H1 (cell line): ENCODE results near the gene FHOD1. TPM values are rescaled to one million over a fixed set of nuclear protein-coding genes. Genes with fewer than 3 reads are reported as not detected.

ENCODE experiments used
- CTCF ChIA-PET: fragments of 300-600 bp; sonication (Branson Sonifier 250); formaldehyde crosslinking; loops from one replicate; lab custom pipeline; 2021; ENCODE audit not compliant: partially characterized antibody; lab: Charles Lee
- POLR2A ChIA-PET: fragments of 300-600 bp; sonication (Branson Sonifier 250); formaldehyde crosslinking; loops from one replicate; lab custom pipeline; 2021; ENCODE audit warnings: inconsistent platforms; ENCODE audit not compliant: partially characterized antibody; lab: Charles Lee
- DNase-seq, 2 experiments: peaks; one replicate each; pipeline versions ENCODE4 v3.0.0 to v3.0.0-alpha.2; 2010 to 2022; ENCODE audit warnings: low spot score in 2 of 2, low read depth in 1 of 2, mixed read lengths in 1 of 2
- FAIRE-seq: peaks from 2 replicates; lab custom pipeline; 2011; peaks lifted over from hg19 to GRCh38; lab: Jason Lieb, UNC
- H2AFZ ChIP-seq: 2 replicates; pipeline ENCODE4 v1.8.1; 2012; ENCODE audit warnings: low read length, inconsistent platforms
- H2AK5ac ChIP-seq: 2 replicates; pipeline ENCODE4 v1.6.1; 2013; ENCODE audit warnings: low read depth, low read length
- H2BK120ac ChIP-seq: replicated peaks from 2 replicates; pipeline ENCODE3; 2013; ENCODE audit warnings: low read depth, low read length, inconsistent platforms
- H2BK12ac ChIP-seq: 2 replicates; pipeline ENCODE4 v1.6.1; 2013; ENCODE audit warnings: low read depth, low read length
- H2BK15ac ChIP-seq: 2 replicates; pipeline ENCODE4 v1.6.1; 2013; ENCODE audit warnings: low read length
- H2BK20ac ChIP-seq: 2 replicates; pipeline ENCODE4 v1.6.1; 2013; ENCODE audit warnings: low read length
- H2BK5ac ChIP-seq: 2 replicates; pipeline ENCODE4 v1.6.1; 2013; ENCODE audit warnings: low read depth, low read length
- H3K14ac ChIP-seq: 2 replicates; pipeline ENCODE4 v1.6.1; 2013; ENCODE audit warnings: inconsistent platforms; ENCODE audit not compliant: insufficient read length
- H3K18ac ChIP-seq: 2 replicates; pipeline ENCODE4 v1.6.1; 2013; ENCODE audit warnings: low read length; ENCODE audit errors: extremely low read depth
- H3K23ac ChIP-seq: 2 replicates; pipeline ENCODE4 v1.6.1; 2013; ENCODE audit warnings: inconsistent platforms; ENCODE audit not compliant: insufficient read length
- H3K23me2 ChIP-seq: 2 replicates; pipeline ENCODE4 v1.6.1; 2013; ENCODE audit warnings: low read depth, low read length
- H3K27ac ChIP-seq: 2 replicates; pipeline ENCODE4 v1.6.1; 2011; ENCODE audit warnings: low read depth, low read length, inconsistent platforms
- H3K27me3 ChIP-seq, 4 experiments: replicated peaks in 1 of 4; 1 replicate in 1 of 4; 2 replicates in 3 of 4; pipeline versions ENCODE4 v1.6.1 to v1.8.1; 2011 to 2013; ENCODE audit warnings: low read length in 3 of 4, mild to moderate bottlenecking in 3 of 4, inconsistent platforms in 2 of 4, mixed read lengths in 2 of 4, moderate library complexity in 1 of 4; ENCODE audit not compliant: control insufficient read depth in 3 of 4, insufficient read depth in 3 of 4; ENCODE audit errors: extremely low read depth in 1 of 4
- H3K36me3 ChIP-seq, 4 experiments: 2 replicates each; pipeline versions ENCODE4 v1.6.1 to v1.8.1; 2011 to 2013; ENCODE audit warnings: mild to moderate bottlenecking in 4 of 4, low read length in 3 of 4, moderate library complexity in 2 of 4, control low read depth in 1 of 4, inconsistent platforms in 1 of 4; ENCODE audit not compliant: insufficient read depth in 4 of 4, control insufficient read depth in 2 of 4
- H3K4ac ChIP-seq: replicated peaks from 2 replicates; pipeline ENCODE3; 2013; ENCODE audit warnings: low read length, low read depth, mixed read lengths, inconsistent platforms; ENCODE audit not compliant: insufficient read length
- H3K4me1 ChIP-seq, 4 experiments: replicated peaks in 1 of 4; 1 replicate in 1 of 4; 2 replicates in 3 of 4; pipeline versions ENCODE4 v1.6.1 to v1.8.1; 2011 to 2013; ENCODE audit warnings: low read length in 3 of 4, inconsistent platforms in 2 of 4, mixed read lengths in 1 of 4; ENCODE audit not compliant: insufficient read depth in 4 of 4, control insufficient read depth in 3 of 4
- H3K4me2 ChIP-seq, 2 experiments: 2 replicates each; pipeline versions ENCODE4 v1.6.1 to v1.8.1; 2011 to 2013; ENCODE audit warnings: low read depth in 2 of 2, low read length in 2 of 2, control low read depth in 1 of 2, inconsistent platforms in 1 of 2, mild to moderate bottlenecking in 1 of 2; ENCODE audit not compliant: insufficient read depth in 1 of 2
- H3K4me3 ChIP-seq, 4 experiments: fragments of 200-600, 300-600 bp in 1 of 4; sonication (generic), shearing (Covaris generic), sonication (Bioruptor Twin) in 1 of 4; 2 replicates each; pipeline versions ENCODE4 v1.5.1 to v1.8.1; 2011 to 2016; ENCODE audit warnings: low read length in 4 of 4, low read depth in 3 of 4, control low read depth in 2 of 4, inconsistent platforms in 2 of 4, mild to moderate bottlenecking in 2 of 4, mixed read lengths in 1 of 4, moderate library complexity in 1 of 4; ENCODE audit not compliant: insufficient read depth in 2 of 4; ENCODE audit errors: extremely low read depth in 1 of 4
- H3K56ac ChIP-seq: replicated peaks from 2 replicates; pipeline ENCODE3; 2013; ENCODE audit warnings: low read depth, mild to moderate bottlenecking, mixed read lengths, low read length, inconsistent platforms; ENCODE audit not compliant: insufficient read length
- H3K79me1 ChIP-seq: 2 replicates; pipeline ENCODE4 v1.6.1; 2013; ENCODE audit warnings: low read depth, low read length, control low read depth
- H3K79me2 ChIP-seq, 2 experiments: 2 replicates each; pipeline versions ENCODE4 v1.6.1 to v1.8.1; 2012 to 2013; ENCODE audit warnings: low read length in 2 of 2, mild to moderate bottlenecking in 2 of 2, inconsistent platforms in 1 of 2; ENCODE audit not compliant: insufficient read depth in 2 of 2, control insufficient read depth in 1 of 2
- H3K9ac ChIP-seq, 4 experiments: replicated peaks in 1 of 4; 1 replicate in 1 of 4; 2 replicates in 3 of 4; pipeline versions ENCODE4 v1.6.1 to v1.8.1; 2011 to 2013; ENCODE audit warnings: low read depth in 3 of 4, low read length in 3 of 4, control low read depth in 2 of 4, mild to moderate bottlenecking in 2 of 4, moderate library complexity in 2 of 4, inconsistent platforms in 1 of 4; ENCODE audit errors: extremely low read depth in 1 of 4
- H3K9me3 ChIP-seq, 2 experiments: 2 replicates each; pipeline versions ENCODE4 v1.6.1 to v1.8.1; 2012 to 2013; ENCODE audit warnings: mild to moderate bottlenecking in 2 of 2, moderate library complexity in 2 of 2, control low read depth in 1 of 2, inconsistent platforms in 1 of 2, low read depth in 1 of 2, low read length in 1 of 2, mixed read lengths in 1 of 2; ENCODE audit not compliant: insufficient read depth in 2 of 2
- H4K20me1 ChIP-seq, 2 experiments: replicated peaks in 1 of 2; 2 replicates each; pipeline versions ENCODE3 to v1.8.1; 2011 to 2013; ENCODE audit warnings: inconsistent platforms in 2 of 2, low read length in 2 of 2, mild to moderate bottlenecking in 1 of 2; ENCODE audit not compliant: insufficient read depth in 2 of 2, control insufficient read depth in 1 of 2
- H4K5ac ChIP-seq: 2 replicates; pipeline ENCODE4 v1.6.1; 2013; ENCODE audit warnings: low read length, low read depth, mixed read lengths, inconsistent platforms; ENCODE audit not compliant: insufficient read length
- H4K8ac ChIP-seq: 2 replicates; pipeline ENCODE4 v1.8.0; 2013; ENCODE audit warnings: mild to moderate bottlenecking, moderate library complexity, low read length, inconsistent platforms; ENCODE audit not compliant: insufficient read depth; ENCODE audit errors: extremely low read depth
- H4K91ac ChIP-seq: replicated peaks from 2 replicates; pipeline ENCODE3; 2013; ENCODE audit warnings: low read length, mixed read lengths, inconsistent platforms; ENCODE audit not compliant: insufficient read length
- BRCA1 ChIP-seq: IDR thresholded peaks from 2 replicates; pipeline ENCODE4 v1.6.1; 2012; ENCODE audit warnings: low read depth, low read length, improper control_type of control experiment
- CBX8 ChIP-seq: fragments of 300-800, 300-1000 bp; sonication (generic); IDR thresholded peaks from 2 replicates; pipeline ENCODE4 v1.7.1; 2016; ENCODE audit warnings: low read depth, low read length, borderline replicate concordance
- GABPA ChIP-seq: IDR thresholded peaks from 2 replicates; pipeline ENCODE4 v1.6.1; 2011; ENCODE audit warnings: mild to moderate bottlenecking, low read length, moderate library complexity, borderline replicate concordance; ENCODE audit not compliant: insufficient read depth
- JUN ChIP-seq: IDR thresholded peaks from 2 replicates; pipeline ENCODE4 v1.6.1; 2011; ENCODE audit warnings: low read depth, mild to moderate bottlenecking, improper control_type of control experiment, low read length
- NANOG ChIP-seq: IDR thresholded peaks from 2 replicates; pipeline ENCODE4 v1.6.1; 2011; ENCODE audit warnings: low read length, low read depth, mild to moderate bottlenecking, inconsistent platforms; ENCODE audit not compliant: insufficient read depth, poor library complexity, severe bottlenecking
- PHF8 ChIP-seq: fragments of 200-600 bp; sonication (generic); conservative IDR thresholded peaks from 2 replicates; pipeline ENCODE4 v1.7.1; 2012; ENCODE audit warnings: low read depth, mild to moderate bottlenecking, inconsistent platforms, low read length, moderate library complexity
- RBBP5 ChIP-seq: IDR thresholded peaks from 2 replicates; pipeline ENCODE4 v1.7.1; 2012; ENCODE audit warnings: low read depth, mild to moderate bottlenecking, inconsistent platforms, low read length, moderate library complexity, borderline replicate concordance
- RNF2 ChIP-seq: fragments of 200-900, 300-1000 bp; sonication (generic); IDR thresholded peaks from 2 replicates; pipeline ENCODE4 v1.7.1; 2016; ENCODE audit warnings: borderline replicate concordance, low read depth, mild to moderate bottlenecking, antibody characterized with exemption, low read length; ENCODE audit not compliant: poor library complexity, severe bottlenecking; ENCODE audit errors: missing control alignments
- SIX5 ChIP-seq: IDR thresholded peaks from 2 replicates; pipeline ENCODE4 v1.6.1; 2011; ENCODE audit warnings: mild to moderate bottlenecking, low read depth, low read length
- TEAD4 ChIP-seq: IDR thresholded peaks from 2 replicates; pipeline ENCODE4 v1.6.1; 2012; ENCODE audit warnings: low read depth, low read length, inconsistent platforms, mixed read lengths
- ZNF274 ChIP-seq: IDR thresholded peaks from 2 replicates; pipeline ENCODE4 v1.7.0; 2012; ENCODE audit warnings: low read length, borderline replicate concordance; ENCODE audit errors: extremely low read depth
- WGBS, 2 experiments: shearing (Covaris generic) in 1 of 2; methylation state at CpG; one replicate each; pipeline versions ENCODE4 v1.1.6 to v1.1.7; 2013 to 2015; ENCODE audit warnings: low lambda C conversion rate in 2 of 2, mixed read lengths in 2 of 2, inconsistent platforms in 1 of 2, low coverage in 1 of 2, missing lambda C conversion rate in 1 of 2; ENCODE audit not compliant: insufficient replicate concordance in 2 of 2, insufficient coverage in 1 of 2, insufficient read length in 1 of 2; ENCODE audit errors: extremely low coverage in 1 of 2, missing lambda C conversion rate in 1 of 2; 5-methylcytosine and 5-hydroxymethylcytosine counted together
- polyA plus RNA-seq, 7 experiments: library from polyadenylated mRNA; depleted of rRNA in 3 of 7; stranded (reverse) in 5 of 7; unstranded in 2 of 7; fragments of >200 nt in 5 of 7; fragments of 200-250 nt in 2 of 7; gene quantifications; 1 replicate in 5 of 7; 2 replicates in 1 of 7; 4 replicates in 1 of 7; pipeline versions ENCODE4 v1.2.1 to v1.2.3, GENCODE V29; 2011 to 2013; ENCODE audit warnings: missing spikeins in 2 of 7, mixed read lengths in 2 of 7
- total RNA-seq: library from RNA; stranded (reverse); fragmentation: NEBNext Ultra II Directional; extraction: Animal tissue kit (Norgen Biotek cat#: 25700); gene quantifications from 2 replicates; pipeline ENCODE4 v1.2.1, GENCODE V29; 2021

The FHOD1 gene
- total and polyA plus RNA-seq, 2 of the 8 experiments (the other 6 are each of a cell fraction or from before 2014, with no cell fraction given): 31.3 to 60.7 TPM

DNA sequence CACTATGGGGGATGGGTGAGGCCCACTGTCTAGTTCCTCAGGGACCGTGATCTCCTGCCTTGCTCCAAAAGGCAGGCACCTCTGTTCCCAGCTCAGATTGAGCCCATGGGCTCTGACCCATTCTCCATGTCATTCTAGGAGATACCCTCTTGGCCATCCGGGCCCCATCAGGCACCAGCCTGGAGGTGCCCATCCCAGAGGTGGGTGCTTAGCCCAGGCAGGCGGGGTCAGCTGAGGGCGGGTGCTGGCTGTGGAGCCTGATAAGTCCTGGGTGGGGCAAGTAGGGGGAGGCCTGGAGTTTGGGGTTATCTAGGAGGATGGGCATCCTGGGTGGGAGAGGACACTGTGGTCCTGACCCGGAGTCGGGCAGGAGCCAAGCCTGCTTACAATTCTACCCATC, 53.0 kb downstream of the FHOD1 start:
- H3K4me3 ChIP-seq: no peak overlapping the region
- peaks cover 8 to 17% of the 10 kb centered on the region in 2 experiments for H3K79me2 ChIP-seq
- H3K23ac ChIP-seq: no peak overlapping the region
- peaks cover 10% of the 10 kb centered on the region for H3K79me1 ChIP-seq
- no peak overlapping the region for H3K14ac ChIP-seq
- no peak overlapping the region for H3K4ac ChIP-seq
- FAIRE-seq: no peak
- H2BK15ac ChIP-seq: no peak overlapping the region
- POLR2A ChIA-PET: interaction anchor here (0.8 to 1.3 kb wide), 4 partner anchors 10 to 53 kb away, joined by 3 to 5 read pairs (median 3); partner anchors contain the start of genes B3GNT9 and FHOD1
- H2BK12ac ChIP-seq: no peak overlapping the region
- H2BK120ac ChIP-seq: no peak overlapping the region
- H4K8ac ChIP-seq: no peak overlapping the region
- no peaks in the 10 kb centered on the region for H3K9me3 ChIP-seq
- no peak overlapping the region for H2AFZ ChIP-seq
- peaks cover 0 to 12% (median 7%) of the 10 kb centered on the region in 4 experiments; a peak in 5 of 7 replicates for H3K4me1 ChIP-seq
- H3K27me3 ChIP-seq: no peaks in the 10 kb centered on the region
- H3K36me3 ChIP-seq: peaks cover 18 to 44% (median 34%) of the 10 kb centered on the region in 4 experiments
- H3K18ac ChIP-seq: no peak overlapping the region
- H4K20me1 ChIP-seq: peaks cover 5 to 29% of the 10 kb centered on the region in 2 experiments
- no peak overlapping the region for H4K5ac ChIP-seq
- no peak overlapping the region for H4K91ac ChIP-seq
- TF ChIP-seq NANOG (no peak), CBX8 (no peak), ZNF274 (no peak), RNF2 (no peak), SIX5 (no peak), JUN (no peak), PHF8 (no peak), TEAD4 (no peak), RBBP5 (no peak), BRCA1 (no peak), GABPA (no peak)
- WGBS, 2 experiments: 79% methylated on average over 6 of the region's 6 CpGs; no CpG with 5 or more reads in 1 of the 2 experiments
- no peak overlapping the region for H3K56ac ChIP-seq
- no peak overlapping the region for H3K9ac ChIP-seq
- H3K23me2 ChIP-seq: peaks cover 9% of the 10 kb centered on the region
- H2AK5ac ChIP-seq: no peak overlapping the region
- H3K4me2 ChIP-seq: no peak overlapping the region; a peak in 1 of 4 replicates
- CTCF ChIA-PET: interaction anchor here (1.3 to 8.7 kb wide), 5 partner anchors 9 to 91 kb away, joined by 3 to 111 read pairs (median 6); no protein-coding TSS in a partner anchor
- DNase-seq: no peak
- no peak overlapping the region for H2BK5ac ChIP-seq
- no peak overlapping the region for H3K27ac ChIP-seq
- no peak overlapping the region for H2BK20ac ChIP-seq
